Hippocampal formation (tissue), 2 donors: ENCODE measurements around the gene TFG.

ENCODE experiments used
- DNase-seq, 2 donors: peaks; one replicate each; lab custom pipeline; 2025; lab: John Stamatoyannopoulos, UW

TFG gene

GRCh38 chr3:100706365-100706764 is 2.9 kb upstream of the TFG start:
- no peak for DNase-seq

DNA sequence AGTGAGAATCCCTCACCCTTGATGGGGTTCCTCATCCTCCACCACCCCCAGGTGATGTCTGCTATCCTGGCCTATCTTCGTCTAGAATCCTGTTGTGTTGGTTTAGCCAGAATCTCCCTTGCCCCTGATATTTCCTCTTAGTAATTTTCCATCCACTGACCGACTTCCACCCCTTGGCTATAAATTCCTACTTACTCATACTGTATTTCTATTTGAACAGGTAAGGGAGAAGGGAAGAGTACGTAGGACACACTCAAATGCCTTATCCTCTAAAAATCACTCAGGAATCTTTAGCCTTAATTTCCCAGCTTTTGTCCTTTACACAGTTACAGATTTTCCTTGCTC is 678 bp upstream of the TFG start:
- DNase-seq, result no peak

DNA sequence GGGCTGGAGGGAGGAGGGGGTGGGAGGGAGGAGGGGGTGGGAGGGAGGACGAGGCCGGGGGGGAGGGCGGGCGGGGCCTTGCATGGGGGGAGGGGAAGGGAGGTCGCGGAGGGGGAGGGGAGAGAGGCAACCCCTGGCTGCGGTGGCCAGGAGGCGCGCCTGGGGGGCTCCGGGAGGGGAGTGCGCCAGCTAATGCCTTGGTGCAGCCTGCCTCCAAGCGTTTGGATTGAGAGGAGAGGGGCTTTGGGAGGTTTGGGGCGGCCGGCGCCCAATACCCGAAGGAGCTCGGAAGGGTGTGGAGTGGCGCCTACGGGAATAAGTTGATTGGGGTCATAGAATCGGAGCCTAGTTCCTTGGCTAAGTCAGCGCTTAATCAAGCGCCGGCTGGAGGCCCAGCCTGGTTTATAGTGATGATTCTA is 557 bp downstream of the TFG start:
- no peak for DNase-seq

DNA sequence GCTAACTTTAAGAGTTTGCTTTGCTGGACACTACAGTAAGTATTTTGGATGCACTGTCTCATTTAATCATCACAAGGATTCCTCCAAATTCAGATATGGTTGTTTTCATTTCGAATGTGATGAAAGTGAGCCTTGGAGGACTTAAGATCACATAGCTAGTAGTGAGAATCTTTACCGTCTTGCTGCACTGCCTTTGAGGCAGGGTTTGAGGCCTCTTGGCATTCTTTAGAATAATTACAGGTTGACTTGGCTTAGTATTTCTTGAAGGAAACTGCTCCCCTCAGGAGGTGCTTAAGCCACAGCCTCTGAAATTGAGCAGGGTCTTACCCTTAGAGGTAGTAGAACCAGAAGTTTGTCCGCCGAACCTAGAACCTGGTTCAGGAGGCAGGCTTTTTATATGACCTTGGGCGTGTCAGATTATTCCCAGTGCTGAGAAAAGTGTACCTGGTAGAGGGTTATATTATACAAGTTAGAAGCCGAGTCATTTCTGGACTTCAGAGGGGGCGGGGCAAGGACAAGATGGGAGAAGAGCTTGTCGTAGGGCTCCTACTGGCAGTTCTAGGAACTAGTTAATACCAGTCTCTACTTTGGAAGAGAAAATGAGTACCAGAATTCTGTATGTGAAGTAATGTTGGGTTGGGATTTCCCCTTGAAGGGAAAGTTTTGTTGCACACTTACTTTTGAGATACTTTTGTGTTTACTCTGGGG is 1.1 kb downstream of the TFG start:
- no peak for DNase-seq

GRCh38 chr3:100715176-100715575 is 5.9 kb downstream of the TFG start:
- no peak for DNase-seq

DNA sequence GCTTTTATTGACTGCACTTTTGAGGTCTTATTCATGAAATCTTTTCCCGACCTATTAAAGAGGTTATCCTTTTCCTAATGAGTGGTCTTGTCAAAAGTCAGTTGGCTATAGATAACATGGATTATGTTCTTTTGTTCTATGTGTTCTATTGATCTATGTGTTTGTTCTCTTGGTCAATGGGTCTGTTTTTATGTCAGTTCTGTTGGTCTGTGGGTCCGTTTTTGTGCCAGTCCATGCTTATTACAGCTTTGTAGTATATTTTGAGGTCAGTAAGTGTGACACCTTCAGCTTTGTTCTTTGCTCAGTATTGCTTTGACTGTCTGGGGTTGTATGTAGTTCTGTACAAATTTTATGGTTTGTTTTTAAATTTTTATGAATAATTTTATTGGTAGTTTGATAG is 7.8 kb downstream of the TFG start:
- DNase-seq, result no peak

- no peak for DNase-seq
These were observed 8.6 kb downstream of the TFG start for GRCh38 chr3:100717637-100718487.

DNA sequence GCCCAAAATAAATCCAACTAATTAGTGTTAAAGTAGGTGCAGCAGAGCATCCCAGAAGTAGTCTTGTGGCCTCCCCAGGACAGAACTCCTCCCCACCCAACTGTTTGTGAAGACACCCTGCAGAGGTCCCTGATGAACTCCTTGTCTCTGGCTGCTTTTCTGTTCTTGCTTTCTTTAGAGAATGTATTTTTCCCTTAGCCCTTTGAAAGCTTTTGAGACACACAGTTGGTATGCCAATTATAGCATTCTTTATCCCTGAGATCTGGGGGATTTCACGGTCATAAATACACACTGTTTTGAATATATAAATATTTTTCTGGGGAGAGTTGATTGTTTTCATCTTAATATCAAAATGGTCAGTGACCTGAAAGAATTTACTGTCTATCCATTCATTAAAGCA is 9.8 kb downstream of the TFG start:
- DNase-seq, result no peak

- no peak for DNase-seq
These were observed 11.1 kb downstream of the TFG start for GRCh38 chr3:100720426-100720825.

GRCh38 chr3:100725935-100726513 is 16.7 kb downstream of the TFG start:
- DNase-seq, result no peak

DNA sequence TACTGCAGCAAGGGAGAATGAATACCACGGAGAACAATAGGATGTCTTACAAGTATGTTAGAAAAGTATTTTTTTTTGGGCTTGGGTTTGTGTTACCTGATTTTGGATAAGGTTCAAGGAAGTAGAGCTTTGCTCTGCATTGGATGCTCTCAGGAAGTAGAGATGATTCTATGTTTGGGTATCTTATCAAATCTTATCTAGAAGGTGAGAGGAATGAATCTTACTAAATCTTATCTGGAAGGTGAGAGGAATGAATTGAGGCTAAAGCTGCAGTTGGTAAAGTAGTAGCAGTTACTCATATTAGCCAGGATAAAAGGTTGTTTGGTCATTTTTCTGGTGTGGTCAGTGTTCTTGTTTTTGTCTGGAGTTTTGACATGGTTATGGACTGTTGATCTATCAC is 17.4 kb downstream of the TFG start:
- DNase-seq, result no peak

GRCh38 chr3:100730524-100730923 is 21.2 kb downstream of the TFG start:
- no peak for DNase-seq

GRCh38 chr3:100732435-100732834 is 23.1 kb downstream of the TFG start:
- no peak for DNase-seq

- DNase-seq, result no peak
These were observed 28.0 kb downstream of the TFG start for GRCh38 chr3:100737334-100737733.

GRCh38 chr3:100740207-100740606 is 30.9 kb downstream of the TFG start:
- no peak for DNase-seq

GRCh38 chr3:100743535-100743934 is 34.2 kb downstream of the TFG start:
- no peak for DNase-seq

- DNase-seq, result no peak
These were observed 35.4 kb downstream of the TFG start for GRCh38 chr3:100744671-100745070.

DNA sequence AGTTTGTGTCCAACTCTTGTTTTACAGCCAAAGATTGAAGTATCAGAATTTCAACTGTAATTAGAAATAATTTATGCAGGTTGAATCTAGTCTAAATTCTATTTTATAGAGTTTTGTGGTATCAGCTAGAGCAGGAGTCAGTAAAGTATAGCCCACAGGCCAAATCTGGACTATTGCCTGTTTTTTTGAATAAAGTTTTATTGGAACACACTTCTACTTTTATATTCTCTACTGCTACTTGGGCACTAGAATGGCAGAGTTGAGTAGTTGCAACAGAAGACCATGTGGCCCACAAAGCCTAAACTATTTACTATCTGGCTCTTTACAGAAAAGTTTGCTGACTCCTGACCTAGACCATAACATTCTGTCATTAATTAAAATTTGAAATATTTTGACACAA is 36.3 kb downstream of the TFG start:
- DNase-seq, result no peak

GRCh38 chr3:100746092-100746491 is 36.8 kb downstream of the TFG start:
- DNase-seq, result no peak

DNA sequence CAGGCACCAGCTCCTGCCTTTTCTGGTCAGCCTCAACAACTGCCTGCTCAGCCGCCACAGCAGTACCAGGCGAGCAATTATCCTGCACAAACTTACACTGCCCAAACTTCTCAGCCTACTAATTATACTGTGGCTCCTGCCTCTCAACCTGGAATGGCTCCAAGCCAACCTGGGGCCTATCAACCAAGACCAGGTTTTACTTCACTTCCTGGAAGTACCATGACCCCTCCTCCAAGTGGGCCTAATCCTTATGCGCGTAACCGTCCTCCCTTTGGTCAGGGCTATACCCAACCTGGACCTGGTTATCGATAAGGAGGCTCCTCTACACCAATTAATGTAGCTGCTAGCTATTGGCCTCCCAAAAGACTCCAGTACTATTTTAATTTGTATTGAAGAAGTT is 38.9 kb downstream of the TFG start:
- DNase-seq, result no peak

- DNase-seq, result no peak
These were observed 39.7 kb downstream of the TFG start for GRCh38 chr3:100748967-100749366.

DNA sequence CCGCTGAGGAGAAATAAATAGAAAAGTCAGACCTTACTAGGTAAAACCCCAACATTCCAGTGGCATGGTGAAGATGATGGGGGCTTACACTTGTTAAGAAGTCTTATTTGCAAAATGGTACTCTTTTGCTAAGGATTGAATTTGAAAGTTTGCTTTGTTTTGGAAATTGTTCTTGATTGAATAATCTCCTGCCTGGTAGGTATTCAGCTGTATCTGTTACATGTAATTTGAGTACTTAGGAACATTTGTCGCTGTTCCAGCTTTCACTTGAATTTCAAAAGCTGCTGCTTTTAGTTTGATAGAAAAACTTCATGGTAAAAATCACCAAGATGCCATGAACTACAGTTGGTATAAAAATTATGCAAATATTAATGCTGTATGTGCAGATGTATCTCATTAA is 44.6 kb downstream of the TFG start:
- DNase-seq, result no peak
